Urinary bladder (tissue), 4 donors: ENCODE data around the gene PDYN. TPM values are rescaled to one million over a fixed set of nuclear protein-coding genes. Genes with fewer than 3 reads are reported as not detected.
"Not testable (repeated sequence)": the region's sequence is repeated elsewhere in the genome, so short reads cannot be mapped to it uniquely, and the experiment has no call there.

Source experiments
- DNase-seq: peaks from one replicate; pipeline ENCODE4 v3.0.0-alpha.2; 2015; ENCODE audit errors: extremely low spot score
- H3K27ac ChIP-seq: one replicate; pipeline ENCODE4 v1.5.1; 2013; ENCODE audit warnings: low read depth, mild to moderate bottlenecking, moderate library complexity
- H3K36me3 ChIP-seq: one replicate; pipeline ENCODE4 v1.6.1; 2013; ENCODE audit warnings: mild to moderate bottlenecking, moderate library complexity; ENCODE audit not compliant: insufficient read depth
- H3K4me1 ChIP-seq: one replicate; pipeline ENCODE4 v1.6.1; 2013; ENCODE audit warnings: mild to moderate bottlenecking, moderate library complexity; ENCODE audit not compliant: insufficient read depth
- H3K4me3 ChIP-seq: one replicate; pipeline ENCODE4 v1.5.1; 2013; ENCODE audit warnings: low read depth, low read length
- WGBS: extraction: QIAGEN DNeasy Blood & Tissue Kit; methylation state at CpG from one replicate; pipeline ENCODE4 v1.1.7; 2013; 5-methylcytosine and 5-hydroxymethylcytosine counted together
- polyA plus RNA-seq: library from polyadenylated mRNA; stranded (reverse); fragments of 200-250 nt; gene quantifications from one replicate; pipeline ENCODE4 v1.2.3, GENCODE V29; 2013
- total RNA-seq: library from RNA; depleted of rRNA; stranded (reverse); fragments of >200 nt; gene quantifications from one replicate; pipeline ENCODE4 v1.2.3, GENCODE V29; 2014
- donor health status: healthy with polysubstance abuse.
- donor health status: healthy.

PDYN gene
- total RNA-seq (not detected), polyA plus RNA-seq (not detected)

GRCh38 chr20:1993986-1994385 is at the start of gene PDYN:
Gene PDYN (minus strand): TSS chr20:1994058. CDS start chr20:1983084, 10,974 bp downstream.
- Histone ChIP-seq H3K4me1 (no peaks in the 10 kb centered on the region), H3K4me3 (no peak within 1 kb of the TSS), H3K27ac (no peak within 1 kb of the TSS), H3K36me3 (no peaks in the 10 kb centered on the region)
- no peak for DNase-seq
- 19% methylated on average over 9 of the region's 9 CpGs for WGBS

GRCh38 chr20:2042400-2042799 is 48.5 kb upstream of the PDYN start:
- no peak overlapping the region for H3K27ac ChIP-seq
- WGBS = 53% methylated on average over 6 of the region's 6 CpGs
- H3K4me3 ChIP-seq = no peak overlapping the region
- H3K36me3 ChIP-seq = no peaks in the 10 kb centered on the region
- DNase-seq = no peak
- no peaks in the 10 kb centered on the region for H3K4me1 ChIP-seq

- Histone ChIP-seq H3K27ac (no peak overlapping the region), H3K36me3 (no peaks in the 10 kb centered on the region), H3K4me1 (no peaks in the 10 kb centered on the region), H3K4me3 (no peak overlapping the region)
- WGBS = 16% methylated on average over 3 of the region's 3 CpGs
- no peak for DNase-seq
Measured at GRCh38 chr20:2038161-2038560, 44.3 kb upstream of the PDYN start.

GRCh38 chr20:2037296-2037914 is 43.5 kb upstream of the PDYN start:
- H3K4me1 ChIP-seq = no peaks in the 10 kb centered on the region
- no peak overlapping the region for H3K27ac ChIP-seq
- no peak overlapping the region for H3K4me3 ChIP-seq
- no peak for DNase-seq
- no peaks in the 10 kb centered on the region for H3K36me3 ChIP-seq
- WGBS = 77% methylated on average over 4 of the region's 4 CpGs

- 98% methylated on average over 4 of the region's 4 CpGs for WGBS
- not testable (repeated sequence) for H3K4me3 ChIP-seq, DNase-seq, H3K27ac ChIP-seq, H3K4me1 ChIP-seq, H3K36me3 ChIP-seq
Measured at GRCh38 chr20:2036357-2036756, 42.5 kb upstream of the PDYN start.

- Histone ChIP-seq H3K36me3 (no peaks in the 10 kb centered on the region), H3K27ac (no peak overlapping the region), H3K4me1 (no peaks in the 10 kb centered on the region), H3K4me3 (no peak overlapping the region)
- no peak for DNase-seq
- 29% methylated on average over 5 of the region's 5 CpGs for WGBS
Measured at GRCh38 chr20:2032168-2032567, 38.3 kb upstream of the PDYN start.

GRCh38 chr20:2026514-2026913 is 32.7 kb upstream of the PDYN start:
- 91% methylated on average over 4 of the region's 4 CpGs for WGBS
- no peak for DNase-seq
- no peaks in the 10 kb centered on the region for H3K36me3 ChIP-seq
- H3K4me1 ChIP-seq = no peaks in the 10 kb centered on the region
- H3K4me3 ChIP-seq = no peak overlapping the region
- no peak overlapping the region for H3K27ac ChIP-seq

GRCh38 chr20:2026004-2026403 is 32.1 kb upstream of the PDYN start:
- Histone ChIP-seq H3K4me3 (no peak overlapping the region), H3K27ac (no peak overlapping the region), H3K4me1 (no peaks in the 10 kb centered on the region), H3K36me3 (no peaks in the 10 kb centered on the region)
- no peak for DNase-seq
- 72% methylated on average over 9 of the region's 9 CpGs for WGBS

GRCh38 chr20:2023151-2023550 is 29.3 kb upstream of the PDYN start:
- Histone ChIP-seq H3K4me1 (no peaks in the 10 kb centered on the region), H3K36me3 (no peaks in the 10 kb centered on the region), H3K4me3 (no peak overlapping the region), H3K27ac (no peak overlapping the region)
- DNase-seq = no peak
- WGBS = 33% methylated on average over 4 of the region's 4 CpGs

GRCh38 chr20:2022163-2022562 is 28.3 kb upstream of the PDYN start:
- H3K4me3 ChIP-seq = no peak overlapping the region
- H3K36me3 ChIP-seq = no peaks in the 10 kb centered on the region
- no peak overlapping the region for H3K27ac ChIP-seq
- 69% methylated on average over 3 of the region's 3 CpGs for WGBS
- no peak for DNase-seq
- no peaks in the 10 kb centered on the region for H3K4me1 ChIP-seq

- no peak overlapping the region for H3K27ac ChIP-seq
- H3K4me3 ChIP-seq = no peak overlapping the region
- WGBS = 54% methylated on average over 4 of the region's 4 CpGs
- no peaks in the 10 kb centered on the region for H3K36me3 ChIP-seq
- no peak for DNase-seq
- no peaks in the 10 kb centered on the region for H3K4me1 ChIP-seq
Measured at GRCh38 chr20:2010533-2010932, 16.7 kb upstream of the PDYN start.

- no peak overlapping the region for H3K4me3 ChIP-seq
- 27% methylated on average over 20 of the region's 20 CpGs for WGBS
Measured at GRCh38 chr20:2006452-2007361, 12.8 kb upstream of the PDYN start.

GRCh38 chr20:2005831-2006426 is 12.1 kb upstream of the PDYN start:
- WGBS = 15% methylated on average over 12 of the region's 12 CpGs
- no peaks in the 10 kb centered on the region for H3K4me1 ChIP-seq
- H3K27ac ChIP-seq = no peak overlapping the region
- DNase-seq = no peak
- no peak overlapping the region for H3K4me3 ChIP-seq
- H3K36me3 ChIP-seq = no peaks in the 10 kb centered on the region

More at GRCh38 chr20:2006452-2007361, 12.8 kb upstream of the PDYN start:
- DNase-seq = peak; percentile 3
- Histone ChIP-seq H3K4me1 (no peaks in the 10 kb centered on the region), H3K27ac (no peak overlapping the region), H3K36me3 (no peaks in the 10 kb centered on the region)

- WGBS = 97% methylated on average over 1 of the region's 1 CpG
- H3K4me3 ChIP-seq = no peak overlapping the region
- no peaks in the 10 kb centered on the region for H3K4me1 ChIP-seq
- no peak for DNase-seq
- H3K27ac ChIP-seq = no peak overlapping the region
- H3K36me3 ChIP-seq = no peaks in the 10 kb centered on the region
Measured at GRCh38 chr20:2005359-2005758, 11.5 kb upstream of the PDYN start.
